HEK293 (cell line): Measurements from ENCODE around the gene FUT8.

ENCODE experiments used
- PRDM10 ChIP-seq: fragments of 450-650 bp; formaldehyde crosslinking; IDR thresholded peaks from 2 replicates; pipeline ENCODE4 v1.5.1; 2016; ENCODE audit warnings: missing biosample characterization, missing genetic modification characterization
- TCF7L2 ChIP-seq: IDR thresholded peaks from 2 replicates; pipeline ENCODE4 v1.6.1; 2011; ENCODE audit warnings: low read depth, mild to moderate bottlenecking, inconsistent platforms, low read length, moderate library complexity, borderline replicate concordance
- YY1 ChIP-seq: fragments of 450-650 bp; formaldehyde crosslinking; IDR thresholded peaks from 2 replicates; pipeline ENCODE4 v1.5.1; 2018; ENCODE audit warnings: missing biosample characterization, missing genetic modification characterization
- ZBTB21 ChIP-seq: fragments of 450-650 bp; formaldehyde crosslinking; IDR thresholded peaks from 2 replicates; pipeline ENCODE4 v1.5.1; 2017; ENCODE audit warnings: missing biosample characterization, missing genetic modification characterization
- ZBTB7A ChIP-seq: fragments of 450-650 bp; formaldehyde crosslinking; IDR thresholded peaks from 2 replicates; pipeline ENCODE4 v1.5.1; 2016; ENCODE audit warnings: low read depth, missing biosample characterization, missing genetic modification characterization
- ZIC2 ChIP-seq: fragments of 450-650 bp; formaldehyde crosslinking; IDR thresholded peaks from 2 replicates; pipeline ENCODE4 v1.5.1; 2016; ENCODE audit warnings: missing biosample characterization, missing genetic modification characterization
- ZNF18 ChIP-seq: fragments of 450-650 bp; formaldehyde crosslinking; IDR thresholded peaks from 2 replicates; pipeline ENCODE4 v1.5.1; 2016; ENCODE audit warnings: missing biosample characterization, missing genetic modification characterization
- ZNF202 ChIP-seq: fragments of 450-650 bp; formaldehyde crosslinking; IDR thresholded peaks from 2 replicates; pipeline ENCODE4 v1.5.1; 2016; ENCODE audit warnings: missing biosample characterization, missing genetic modification characterization, borderline replicate concordance
- ZNF292 ChIP-seq: fragments of 450-650 bp; formaldehyde crosslinking; IDR thresholded peaks from 2 replicates; pipeline ENCODE4 v1.5.1; 2016; ENCODE audit warnings: low read depth, missing biosample characterization, missing genetic modification characterization, borderline replicate concordance
- ZNF707 ChIP-seq: fragments of 450-650 bp; formaldehyde crosslinking; IDR thresholded peaks from 2 replicates; pipeline ENCODE4 v1.5.1; 2016; ENCODE audit warnings: missing biosample characterization, missing genetic modification characterization
- ZNF76 ChIP-seq: fragments of 450-650 bp; formaldehyde crosslinking; IDR thresholded peaks from 2 replicates; pipeline ENCODE4; 2016; ENCODE audit warnings: low read depth, missing biosample characterization, missing genetic modification characterization, borderline replicate concordance
- TF ChIP-seq, protein P1 (sequence below): fragments of 450-650 bp; formaldehyde crosslinking; IDR thresholded peaks from 2 replicates; pipeline ENCODE4 v1.5.1; 2016; ENCODE audit warnings: missing biosample characterization, missing genetic modification characterization
- TF ChIP-seq, protein P2 (sequence below): fragments of 450-650 bp; formaldehyde crosslinking; conservative IDR thresholded peaks from 2 replicates; pipeline ENCODE4 v1.5.1; 2016; ENCODE audit warnings: low read depth, missing biosample characterization, missing genetic modification characterization
- TF ChIP-seq, protein P3 (sequence below): fragments of 450-650 bp; formaldehyde crosslinking; IDR thresholded peaks from 2 replicates; pipeline ENCODE4 v1.5.1; 2016; ENCODE audit warnings: missing biosample characterization, missing genetic modification characterization

- TF ChIP-seq ZNF76 (tag by site-specific recombination) (no peak), ZIC2 (tag by site-specific recombination) (no peak), ZNF202 (no peak), YY1 (tag by site-specific recombination) (no peak), ZBTB21 (tag by site-specific recombination) (no peak), TCF7L2 (no peak), ZNF292 (tag by site-specific recombination) (no peak), ZNF707 (tag by site-specific recombination) (no peak), ZBTB7A (no peak), PRDM10 (tag by site-specific recombination) (no peak), ZNF18 (tag by site-specific recombination) (no peak)
- TF ChIP-seq, protein P1, sequence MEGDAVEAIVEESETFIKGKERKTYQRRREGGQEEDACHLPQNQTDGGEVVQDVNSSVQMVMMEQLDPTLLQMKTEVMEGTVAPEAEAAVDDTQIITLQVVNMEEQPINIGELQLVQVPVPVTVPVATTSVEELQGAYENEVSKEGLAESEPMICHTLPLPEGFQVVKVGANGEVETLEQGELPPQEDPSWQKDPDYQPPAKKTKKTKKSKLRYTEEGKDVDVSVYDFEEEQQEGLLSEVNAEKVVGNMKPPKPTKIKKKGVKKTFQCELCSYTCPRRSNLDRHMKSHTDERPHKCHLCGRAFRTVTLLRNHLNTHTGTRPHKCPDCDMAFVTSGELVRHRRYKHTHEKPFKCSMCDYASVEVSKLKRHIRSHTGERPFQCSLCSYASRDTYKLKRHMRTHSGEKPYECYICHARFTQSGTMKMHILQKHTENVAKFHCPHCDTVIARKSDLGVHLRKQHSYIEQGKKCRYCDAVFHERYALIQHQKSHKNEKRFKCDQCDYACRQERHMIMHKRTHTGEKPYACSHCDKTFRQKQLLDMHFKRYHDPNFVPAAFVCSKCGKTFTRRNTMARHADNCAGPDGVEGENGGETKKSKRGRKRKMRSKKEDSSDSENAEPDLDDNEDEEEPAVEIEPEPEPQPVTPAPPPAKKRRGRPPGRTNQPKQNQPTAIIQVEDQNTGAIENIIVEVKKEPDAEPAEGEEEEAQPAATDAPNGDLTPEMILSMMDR (tag by site-specific recombination): no peak
- TF ChIP-seq, protein P2, sequence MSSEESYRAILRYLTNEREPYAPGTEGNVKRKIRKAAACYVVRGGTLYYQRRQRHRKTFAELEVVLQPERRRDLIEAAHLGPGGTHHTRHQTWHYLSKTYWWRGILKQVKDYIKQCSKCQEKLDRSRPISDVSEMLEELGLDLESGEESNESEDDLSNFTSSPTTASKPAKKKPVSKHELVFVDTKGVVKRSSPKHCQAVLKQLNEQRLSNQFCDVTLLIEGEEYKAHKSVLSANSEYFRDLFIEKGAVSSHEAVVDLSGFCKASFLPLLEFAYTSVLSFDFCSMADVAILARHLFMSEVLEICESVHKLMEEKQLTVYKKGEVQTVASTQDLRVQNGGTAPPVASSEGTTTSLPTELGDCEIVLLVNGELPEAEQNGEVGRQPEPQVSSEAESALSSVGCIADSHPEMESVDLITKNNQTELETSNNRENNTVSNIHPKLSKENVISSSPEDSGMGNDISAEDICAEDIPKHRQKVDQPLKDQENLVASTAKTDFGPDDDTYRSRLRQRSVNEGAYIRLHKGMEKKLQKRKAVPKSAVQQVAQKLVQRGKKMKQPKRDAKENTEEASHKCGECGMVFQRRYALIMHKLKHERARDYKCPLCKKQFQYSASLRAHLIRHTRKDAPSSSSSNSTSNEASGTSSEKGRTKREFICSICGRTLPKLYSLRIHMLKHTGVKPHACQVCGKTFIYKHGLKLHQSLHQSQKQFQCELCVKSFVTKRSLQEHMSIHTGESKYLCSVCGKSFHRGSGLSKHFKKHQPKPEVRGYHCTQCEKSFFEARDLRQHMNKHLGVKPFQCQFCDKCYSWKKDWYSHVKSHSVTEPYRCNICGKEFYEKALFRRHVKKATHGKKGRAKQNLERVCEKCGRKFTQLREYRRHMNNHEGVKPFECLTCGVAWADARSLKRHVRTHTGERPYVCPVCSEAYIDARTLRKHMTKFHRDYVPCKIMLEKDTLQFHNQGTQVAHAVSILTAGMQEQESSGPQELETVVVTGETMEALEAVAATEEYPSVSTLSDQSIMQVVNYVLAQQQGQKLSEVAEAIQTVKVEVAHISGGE (tag by site-specific recombination): no peak
- TF ChIP-seq, protein P3, sequence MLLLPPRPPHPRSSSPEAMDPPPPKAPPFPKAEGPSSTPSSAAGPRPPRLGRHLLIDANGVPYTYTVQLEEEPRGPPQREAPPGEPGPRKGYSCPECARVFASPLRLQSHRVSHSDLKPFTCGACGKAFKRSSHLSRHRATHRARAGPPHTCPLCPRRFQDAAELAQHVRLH (tag by site-specific recombination): no peak
These were observed 264.0 kb downstream of the FUT8 start for GRCh38 chr14:65676361-65677014.
